Coronary artery (tissue), 2 donors: ENCODE data around the gene DYNC1I1.

ENCODE experiments used
- DNase-seq: peaks from one replicate; pipeline ENCODE4 v3.0.0-alpha.2; 2017; ENCODE audit warnings: low spot score
- H3K27ac ChIP-seq, 2 donors: fragments of 200-600 bp; sonication (generic); one replicate each; pipeline ENCODE4 v1.5.1; 2016 to 2019
- H3K4me3 ChIP-seq: fragments of 200-600 bp; sonication (generic); 2 replicates; pipeline ENCODE4 v1.5.1; 2016; ENCODE audit warnings: mild to moderate bottlenecking, moderate library complexity
- CTCF ChIP-seq: fragments of 200-600 bp; sonication (generic); IDR thresholded peaks from one replicate; pipeline ENCODE4 v1.5.1; 2019; ENCODE audit warnings: antibody characterized with exemption

The DYNC1I1 gene

GRCh38 chr7:95974108-95974507, 201.8 kb downstream of the DYNC1I1 start:
- Histone ChIP-seq H3K4me3 (no peak overlapping the region), H3K27ac (no peak overlapping the region)
- TF ChIP-seq CTCF = no peak
- DNase-seq = no peak

GRCh38 chr7:95976369-95977060, 204.2 kb downstream of the DYNC1I1 start:
- DNase-seq = no peak
- no peak overlapping the region for H3K4me3 ChIP-seq
- TF ChIP-seq CTCF = no peak
- no peak overlapping the region for H3K27ac ChIP-seq

GRCh38 chr7:95977994-95978393, 205.6 kb downstream of the DYNC1I1 start:
- Histone ChIP-seq H3K4me3 (no peak overlapping the region), H3K27ac (no peak overlapping the region)
- no peak for TF ChIP-seq CTCF
- DNase-seq = no peak

- H3K4me3 ChIP-seq = no peak overlapping the region
- no peak for DNase-seq
- TF ChIP-seq CTCF = no peak
- no peak overlapping the region for H3K27ac ChIP-seq
These were observed 207.8 kb downstream of the DYNC1I1 start for GRCh38 chr7:95980167-95980566.

GRCh38 chr7:95980706-95981105, 208.4 kb downstream of the DYNC1I1 start:
- Histone ChIP-seq H3K4me3 (no peak overlapping the region), H3K27ac (no peak overlapping the region)
- no peak for TF ChIP-seq CTCF
- DNase-seq = no peak

GRCh38 chr7:95986178-95986764, 213.9 kb downstream of the DYNC1I1 start:
- no peak for TF ChIP-seq CTCF
- no peak for DNase-seq
- no peak overlapping the region for H3K4me3 ChIP-seq
- H3K27ac ChIP-seq = no peak overlapping the region

- no peak for TF ChIP-seq CTCF
- no peak for DNase-seq
- Histone ChIP-seq H3K27ac (no peak overlapping the region), H3K4me3 (no peak overlapping the region)
These were observed 216.9 kb downstream of the DYNC1I1 start for GRCh38 chr7:95989301-95989700.
